Ishikawa (cell line): ENCODE measurements around the gene RALGAPA2.

Source experiments
- CEBPB ChIP-seq: IDR thresholded peaks from 2 replicates; pipeline ENCODE4 v1.6.1; 2012
- CREB1 ChIP-seq: IDR thresholded peaks from 2 replicates; pipeline ENCODE4 v1.6.1; 2012; ENCODE audit warnings: low read depth
- EGR1 ChIP-seq: IDR thresholded peaks from 2 replicates; pipeline ENCODE4 v1.6.1; 2012
- EP300 ChIP-seq: IDR thresholded peaks from 2 replicates; pipeline ENCODE4 v1.6.1; 2012; ENCODE audit warnings: borderline replicate concordance
- FOXM1 ChIP-seq: IDR thresholded peaks from 2 replicates; pipeline ENCODE4 v1.6.1; 2012; ENCODE audit warnings: low read depth, borderline replicate concordance
- NFIC ChIP-seq: IDR thresholded peaks from 2 replicates; pipeline ENCODE4 v1.6.1; 2012
- RAD21 ChIP-seq: IDR thresholded peaks from 2 replicates; pipeline ENCODE4 v1.6.1; 2012; ENCODE audit warnings: low read depth
- REST ChIP-seq: IDR thresholded peaks from 2 replicates; pipeline ENCODE4 v1.6.1; 2012; ENCODE audit warnings: low read depth, mild to moderate bottlenecking
- TAF1 ChIP-seq: IDR thresholded peaks from 2 replicates; pipeline ENCODE4 v1.6.1; 2012; ENCODE audit warnings: low read depth, mild to moderate bottlenecking
- TCF12 ChIP-seq: IDR thresholded peaks from 2 replicates; pipeline ENCODE4 v1.6.1; 2012; ENCODE audit warnings: low read depth
- TEAD4 ChIP-seq: IDR thresholded peaks from 2 replicates; pipeline ENCODE4 v1.6.1; 2012
- YY1 ChIP-seq: IDR thresholded peaks from 2 replicates; pipeline ENCODE4 v1.6.1; 2012; ENCODE audit warnings: low read depth
- ZBTB7A ChIP-seq: IDR thresholded peaks from 2 replicates; pipeline ENCODE4 v1.6.1; 2012; ENCODE audit warnings: low read depth
- TF ChIP-seq, protein P1 (sequence below): IDR thresholded peaks from 2 replicates; pipeline ENCODE4 v1.6.1; 2012
- TF ChIP-seq, protein P2 (sequence below): IDR thresholded peaks from 2 replicates; pipeline ENCODE4 v1.6.1; 2012

The RALGAPA2 gene

GRCh38 chr20:20373091-20373571, 339.3 kb downstream of the RALGAPA2 start:
- TF ChIP-seq EGR1 = no peak
- TF ChIP-seq, protein P1, sequence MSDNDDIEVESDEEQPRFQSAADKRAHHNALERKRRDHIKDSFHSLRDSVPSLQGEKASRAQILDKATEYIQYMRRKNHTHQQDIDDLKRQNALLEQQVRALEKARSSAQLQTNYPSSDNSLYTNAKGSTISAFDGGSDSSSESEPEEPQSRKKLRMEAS = no peak

- no peak for TF ChIP-seq EGR1
- no peak for TF ChIP-seq NFIC
- no peak for TF ChIP-seq TCF12
- no peak for TF ChIP-seq EP300
- TF ChIP-seq TAF1 = no peak
- TF ChIP-seq RAD21 = no peak
- TF ChIP-seq, protein P2, sequence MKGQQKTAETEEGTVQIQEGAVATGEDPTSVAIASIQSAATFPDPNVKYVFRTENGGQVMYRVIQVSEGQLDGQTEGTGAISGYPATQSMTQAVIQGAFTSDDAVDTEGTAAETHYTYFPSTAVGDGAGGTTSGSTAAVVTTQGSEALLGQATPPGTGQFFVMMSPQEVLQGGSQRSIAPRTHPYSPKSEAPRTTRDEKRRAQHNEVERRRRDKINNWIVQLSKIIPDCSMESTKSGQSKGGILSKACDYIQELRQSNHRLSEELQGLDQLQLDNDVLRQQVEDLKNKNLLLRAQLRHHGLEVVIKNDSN = no peak
- TF ChIP-seq CEBPB = no peak
- TF ChIP-seq TEAD4 = no peak
- TF ChIP-seq CREB1 = no peak
- no peak for TF ChIP-seq REST
- TF ChIP-seq, protein P1 = no peak
- TF ChIP-seq FOXM1 = no peak
- TF ChIP-seq ZBTB7A = no peak
These were observed 340.8 kb downstream of the RALGAPA2 start for GRCh38 chr20:20371681-20372080.

DNA sequence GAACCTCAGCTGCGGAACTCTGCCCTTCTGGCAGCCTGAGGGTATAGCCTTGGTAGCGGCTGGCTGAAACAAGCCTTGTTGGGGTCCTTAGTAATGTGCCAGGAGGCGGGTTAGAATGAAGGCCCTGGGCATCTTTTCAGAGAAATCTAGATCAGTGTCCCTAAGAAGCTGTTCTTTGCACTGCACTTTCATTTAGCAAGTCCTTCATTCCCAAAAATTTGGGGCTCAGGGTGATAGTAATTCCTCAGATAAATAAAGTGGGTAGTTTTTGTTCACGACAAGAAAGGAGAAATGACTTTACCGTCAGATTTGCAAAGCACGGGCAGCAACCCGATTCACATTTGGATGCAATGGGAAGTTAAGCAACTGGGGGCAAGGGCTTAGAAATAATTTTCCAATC, 341.4 kb downstream of the RALGAPA2 start:
- TF ChIP-seq ZBTB7A (no peak), CREB1 (no peak), NFIC (no peak), TAF1 (no peak), TCF12 (no peak), YY1 (no peak), TEAD4 (no peak), FOXM1 (no peak), EGR1 (no peak), RAD21 (no peak), CEBPB (no peak), REST (no peak), EP300 (no peak)
- TF ChIP-seq, protein P2 = no peak
- TF ChIP-seq, protein P1 = no peak

GRCh38 chr20:20370094-20370575, 342.3 kb downstream of the RALGAPA2 start:
- TF ChIP-seq RAD21 (no peak), TEAD4 (no peak), TAF1 (no peak), TCF12 (no peak), FOXM1 (no peak), ZBTB7A (no peak), REST (no peak), CEBPB (no peak), CREB1 (no peak), NFIC (no peak), YY1 (no peak)
- TF ChIP-seq, protein P2 = no peak
